Liver (tissue), 9 donors: ENCODE data around the gene LEF1. TPM values are rescaled to one million over a fixed set of nuclear protein-coding genes. Genes with fewer than 3 reads are reported as not detected.
"Not testable (repeated sequence)": the region's sequence is repeated elsewhere in the genome, so short reads cannot be mapped to it uniquely, and the experiment has no call there.

Experiments
- DNase-seq: peaks from one replicate; pipeline ENCODE4 v3.0.0-alpha.2; 2017; ENCODE audit warnings: low spot score
- H3K27ac ChIP-seq, 2 donors: one replicate each; pipeline ENCODE4 v1.7.0; 2013; ENCODE audit warnings: inconsistent platforms in 2 of 2, low read length in 2 of 2, control low read depth in 1 of 2, low read depth in 1 of 2, mild to moderate bottlenecking in 1 of 2
- H3K27me3 ChIP-seq, 4 donors: one replicate each; pipeline versions ENCODE4 v1.6.1 to v1.7.0; 2013; ENCODE audit warnings: low read length in 3 of 4, inconsistent platforms in 1 of 4, mild to moderate bottlenecking in 1 of 4, moderate library complexity in 1 of 4; ENCODE audit not compliant: control insufficient read depth in 4 of 4, insufficient read depth in 4 of 4
- H3K36me3 ChIP-seq, 4 donors: one replicate each; pipeline versions ENCODE4 v1.6.1 to v1.7.0; 2013; ENCODE audit warnings: low read length in 3 of 4, mild to moderate bottlenecking in 3 of 4, low read depth in 1 of 4, moderate library complexity in 1 of 4; ENCODE audit not compliant: control insufficient read depth in 4 of 4, insufficient read depth in 3 of 4
- H3K4me1 ChIP-seq, 4 donors: one replicate each; pipeline versions ENCODE4 v1.6.1 to v1.7.0; 2013; ENCODE audit warnings: low read length in 3 of 4, mild to moderate bottlenecking in 3 of 4, moderate library complexity in 1 of 4; ENCODE audit not compliant: control insufficient read depth in 4 of 4, insufficient read depth in 4 of 4
- H3K4me3 ChIP-seq, 3 donors: one replicate each; pipeline versions ENCODE4 v1.6.1 to v1.7.0; 2013; ENCODE audit warnings: low read length in 3 of 3, control low read depth in 1 of 3, low read depth in 1 of 3, mild to moderate bottlenecking in 1 of 3
- H3K9ac ChIP-seq, 2 donors: one replicate each; pipeline ENCODE4 v1.7.0; 2013; ENCODE audit warnings: low read length in 2 of 2, mild to moderate bottlenecking in 2 of 2, moderate library complexity in 2 of 2, control low read depth in 1 of 2, low read depth in 1 of 2
- H3K9me3 ChIP-seq, 4 donors: one replicate each; pipeline versions ENCODE4 v1.6.1 to v1.7.0; 2013; ENCODE audit warnings: low read length in 3 of 4; ENCODE audit not compliant: control insufficient read depth in 4 of 4
- EGR1 ChIP-seq, 2 donors: IDR thresholded peaks; 2 replicates each; pipeline ENCODE4 v1.6.1; 2016 to 2018; ENCODE audit warnings: antibody characterized with exemption in 2 of 2, low read depth in 2 of 2
- FOXA2 ChIP-seq: IDR thresholded peaks from 2 replicates; pipeline ENCODE4 v1.6.1; 2016; ENCODE audit warnings: antibody characterized with exemption
- GABPA ChIP-seq, 2 donors: IDR thresholded peaks in 1 of 2; conservative IDR thresholded peaks in 1 of 2; 2 replicates each; pipeline ENCODE4 v1.6.1; 2016; ENCODE audit warnings: antibody characterized with exemption in 2 of 2, mild to moderate bottlenecking in 1 of 2, moderate library complexity in 1 of 2
- HNF4A ChIP-seq, 2 donors: conservative IDR thresholded peaks; 2 replicates each; pipeline ENCODE4 v1.6.1; 2016; ENCODE audit warnings: antibody characterized with exemption in 2 of 2, mild to moderate bottlenecking in 2 of 2
- JUND ChIP-seq, 2 donors: IDR thresholded peaks; 2 replicates each; pipeline ENCODE4 v1.6.1; 2016; ENCODE audit warnings: antibody characterized with exemption in 2 of 2
- NR2F2 ChIP-seq: IDR thresholded peaks from 2 replicates; pipeline ENCODE4 v1.6.1; 2016; ENCODE audit warnings: antibody characterized with exemption
- SP1 ChIP-seq: IDR thresholded peaks from 2 replicates; pipeline ENCODE4 v1.6.1; 2018; ENCODE audit warnings: antibody characterized with exemption, mild to moderate bottlenecking
- WGBS: extraction: QIAGEN DNeasy Blood & Tissue Kit; methylation state at CpG from one replicate; pipeline ENCODE4 v1.1.7; 2013; 5-methylcytosine and 5-hydroxymethylcytosine counted together
- polyA plus RNA-seq, 2 donors: library from polyadenylated mRNA; stranded (reverse) in 1 of 2; unstranded in 1 of 2; fragments of 200-250 nt in 1 of 2; fragments of >200 nt in 1 of 2; fragmentation: Nextera tagmentation in 1 of 2; extraction: Ambion mirVana in 1 of 2; gene quantifications; one replicate each; pipeline versions ENCODE4 v1.2.1 to v1.2.3, GENCODE V29; 2013 to 2015
- total RNA-seq, 2 donors: library from RNA; depleted of rRNA; stranded (reverse); fragments of >200 nt; gene quantifications; one replicate each; pipeline ENCODE4 v1.2.3, GENCODE V29; 2014
- TF ChIP-seq, protein P1 (sequence below): IDR thresholded peaks from 2 replicates; pipeline ENCODE4 v1.6.1; 2016; ENCODE audit warnings: antibody characterized with exemption
- TF ChIP-seq, protein P2 (sequence below): IDR thresholded peaks from 2 replicates; pipeline ENCODE4 v1.6.1; 2016; ENCODE audit warnings: antibody characterized with exemption
- TF ChIP-seq, protein P3 (sequence below): IDR thresholded peaks from 2 replicates; pipeline ENCODE4 v1.6.1; 2016; ENCODE audit warnings: antibody characterized with exemption, mild to moderate bottlenecking
- donor health status: healthy.
- donor health status: healthy.
- donor health status: healthy.
- donor health status: healthy.
- donor health status: healthy.

Gene LEF1
- total and polyA plus RNA-seq, 4 donors, result 0.22 to 6.4 (median 0.46) TPM

DNA sequence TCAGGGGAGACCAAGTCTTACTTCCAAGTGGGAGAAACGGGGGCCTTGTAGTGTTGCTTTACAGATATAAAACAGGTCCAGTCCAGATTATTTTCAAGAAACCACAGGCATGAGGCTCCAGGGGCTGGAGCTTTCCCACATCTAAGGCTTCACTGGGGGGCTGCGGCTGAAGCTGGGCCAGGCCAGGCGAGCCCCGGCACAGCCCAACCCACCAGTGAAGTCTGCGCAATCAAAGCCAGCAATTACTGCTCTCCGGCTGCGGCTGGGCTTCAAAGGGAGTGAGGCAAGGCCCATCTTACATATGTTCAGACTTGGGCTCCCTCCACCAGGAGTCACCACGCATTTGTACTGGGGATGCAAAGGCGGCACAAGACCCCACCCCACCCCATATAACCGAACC lies 117.4 kb downstream of the LEF1 start (continued):
- no peak for TF ChIP-seq SP1

DNA sequence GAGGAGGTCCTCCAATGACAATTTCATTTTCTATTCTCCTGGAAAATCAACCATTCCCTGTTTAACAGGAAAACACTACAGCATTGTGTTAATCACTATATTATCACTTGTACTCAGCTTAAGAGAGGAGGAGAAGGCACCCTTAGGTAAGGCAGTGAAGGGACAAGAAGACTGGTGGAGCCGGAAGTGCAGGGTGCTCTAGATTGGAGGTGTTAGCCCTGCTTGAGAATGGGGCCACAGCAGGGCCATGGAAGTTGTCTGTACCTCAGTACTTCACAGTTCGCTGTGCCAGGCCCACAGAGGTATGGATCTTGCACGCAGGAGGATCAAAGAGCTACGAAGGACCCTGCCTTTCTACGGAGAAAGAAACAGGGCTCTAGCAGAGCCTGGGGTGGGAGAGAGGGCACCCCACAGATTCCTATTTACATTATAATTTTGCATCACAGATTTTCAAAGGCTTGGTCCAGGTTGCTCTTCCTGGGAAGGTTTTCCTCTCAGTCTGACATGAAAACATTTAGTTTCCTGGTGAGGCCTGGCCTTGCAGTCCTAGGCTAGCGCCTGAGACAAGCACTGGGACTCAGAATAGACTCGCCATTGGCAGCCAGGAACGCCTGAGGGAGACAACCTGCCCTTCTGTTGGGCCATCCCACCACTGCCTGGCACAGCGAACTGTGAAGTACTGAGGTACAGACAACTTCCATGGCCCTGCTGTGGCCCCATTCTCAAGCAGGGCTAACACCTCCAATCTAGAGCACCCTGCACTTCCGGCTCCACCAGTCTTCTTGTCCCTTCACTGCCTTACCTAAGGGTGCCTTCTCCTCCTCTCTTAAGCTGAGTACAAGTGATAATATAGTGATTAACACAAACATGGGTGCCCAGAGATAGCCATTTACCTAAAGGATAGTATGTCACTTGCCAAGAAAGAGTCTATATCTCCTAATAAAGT lies 118.3 kb downstream of the LEF1 start:
- DNase-seq, H3K4me1 ChIP-seq, H3K36me3 ChIP-seq, H3K4me3 ChIP-seq, H3K27ac ChIP-seq, H3K9me3 ChIP-seq, H3K27me3 ChIP-seq, H3K9ac ChIP-seq: not testable (repeated sequence)
- 92% methylated on average over 8 of the region's 10 CpGs for WGBS

DNA sequence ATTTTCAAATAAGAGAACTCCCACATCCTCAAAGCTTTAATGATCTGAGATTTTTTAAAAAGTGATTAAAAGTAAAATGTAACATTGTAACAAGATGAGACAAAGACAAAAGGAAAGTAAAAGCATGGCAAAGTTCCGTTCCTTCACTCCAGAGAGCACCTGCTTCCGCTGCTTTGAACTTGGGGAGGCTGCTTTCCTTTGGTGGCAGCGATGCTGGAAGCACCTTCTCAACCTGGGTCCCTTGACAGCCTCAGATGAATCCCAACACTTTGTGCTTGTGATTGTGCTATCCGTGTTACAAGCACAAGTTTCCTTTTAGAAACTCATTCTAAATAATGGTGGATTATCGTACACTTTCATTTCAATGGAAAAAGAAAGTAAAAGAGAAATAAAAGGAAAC lies 119.3 kb downstream of the LEF1 start:
- Histone ChIP-seq H3K4me1 (no peaks in the 10 kb centered on the region), H3K27ac (no peak overlapping the region), H3K36me3 (peaks cover 0 to 1% (median 0%) of the 10 kb centered on the region in 4 donors), H3K4me3 (no peak overlapping the region), H3K27me3 (no peaks in the 10 kb centered on the region), H3K9me3 (no peaks in the 10 kb centered on the region), H3K9ac (no peak overlapping the region)
- DNase-seq, result no peak
- TF ChIP-seq, protein P1, sequence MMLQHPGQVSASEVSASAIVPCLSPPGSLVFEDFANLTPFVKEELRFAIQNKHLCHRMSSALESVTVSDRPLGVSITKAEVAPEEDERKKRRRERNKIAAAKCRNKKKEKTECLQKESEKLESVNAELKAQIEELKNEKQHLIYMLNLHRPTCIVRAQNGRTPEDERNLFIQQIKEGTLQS, result no peak
- 88% methylated on average over 5 of the region's 5 CpGs for WGBS

DNA sequence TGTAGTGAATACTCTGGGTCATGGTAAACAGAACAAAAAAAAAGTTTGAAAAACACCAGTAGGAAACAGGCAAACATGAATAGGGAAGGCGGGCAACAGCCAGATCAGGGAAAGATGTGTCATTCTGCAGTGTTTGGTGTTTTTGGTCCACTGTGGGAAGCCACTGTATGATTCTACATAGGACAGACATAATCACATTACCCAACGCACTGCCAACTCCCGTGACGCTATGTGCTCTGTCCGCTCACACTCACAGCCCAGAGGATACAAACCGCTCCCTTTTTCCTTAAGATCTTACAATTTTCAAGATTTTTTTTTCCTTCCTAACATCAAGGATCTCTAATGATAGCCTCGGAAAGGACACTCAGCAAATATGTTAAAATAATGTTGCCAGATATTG lies 119.7 kb downstream of the LEF1 start:
- Histone ChIP-seq H3K4me3 (no peak overlapping the region), H3K27ac (no peak overlapping the region), H3K4me1 (no peaks in the 10 kb centered on the region), H3K27me3 (no peaks in the 10 kb centered on the region), H3K36me3 (peaks cover 0 to 1% (median 0%) of the 10 kb centered on the region in 4 donors), H3K9ac (no peak overlapping the region), H3K9me3 (no peaks in the 10 kb centered on the region)
- WGBS, result 95% methylated on average over 7 of the region's 7 CpGs
- no peak for TF ChIP-seq FOXA2
- no peak for TF ChIP-seq NR2F2
- TF ChIP-seq HNF4A (conservative IDR thresholded peaks at IDR 0.05), result no peak
- TF ChIP-seq SP1, result no peak
- no peak for TF ChIP-seq GABPA (IDR thresholded peaks at IDR 0.05 in 1 of 2, conservative IDR thresholded peaks at IDR 0.05 in 1 of 2)
- TF ChIP-seq, protein P2, sequence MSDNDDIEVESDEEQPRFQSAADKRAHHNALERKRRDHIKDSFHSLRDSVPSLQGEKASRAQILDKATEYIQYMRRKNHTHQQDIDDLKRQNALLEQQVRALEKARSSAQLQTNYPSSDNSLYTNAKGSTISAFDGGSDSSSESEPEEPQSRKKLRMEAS, result no peak
- TF ChIP-seq, protein P1, result no peak
- TF ChIP-seq, protein P3, sequence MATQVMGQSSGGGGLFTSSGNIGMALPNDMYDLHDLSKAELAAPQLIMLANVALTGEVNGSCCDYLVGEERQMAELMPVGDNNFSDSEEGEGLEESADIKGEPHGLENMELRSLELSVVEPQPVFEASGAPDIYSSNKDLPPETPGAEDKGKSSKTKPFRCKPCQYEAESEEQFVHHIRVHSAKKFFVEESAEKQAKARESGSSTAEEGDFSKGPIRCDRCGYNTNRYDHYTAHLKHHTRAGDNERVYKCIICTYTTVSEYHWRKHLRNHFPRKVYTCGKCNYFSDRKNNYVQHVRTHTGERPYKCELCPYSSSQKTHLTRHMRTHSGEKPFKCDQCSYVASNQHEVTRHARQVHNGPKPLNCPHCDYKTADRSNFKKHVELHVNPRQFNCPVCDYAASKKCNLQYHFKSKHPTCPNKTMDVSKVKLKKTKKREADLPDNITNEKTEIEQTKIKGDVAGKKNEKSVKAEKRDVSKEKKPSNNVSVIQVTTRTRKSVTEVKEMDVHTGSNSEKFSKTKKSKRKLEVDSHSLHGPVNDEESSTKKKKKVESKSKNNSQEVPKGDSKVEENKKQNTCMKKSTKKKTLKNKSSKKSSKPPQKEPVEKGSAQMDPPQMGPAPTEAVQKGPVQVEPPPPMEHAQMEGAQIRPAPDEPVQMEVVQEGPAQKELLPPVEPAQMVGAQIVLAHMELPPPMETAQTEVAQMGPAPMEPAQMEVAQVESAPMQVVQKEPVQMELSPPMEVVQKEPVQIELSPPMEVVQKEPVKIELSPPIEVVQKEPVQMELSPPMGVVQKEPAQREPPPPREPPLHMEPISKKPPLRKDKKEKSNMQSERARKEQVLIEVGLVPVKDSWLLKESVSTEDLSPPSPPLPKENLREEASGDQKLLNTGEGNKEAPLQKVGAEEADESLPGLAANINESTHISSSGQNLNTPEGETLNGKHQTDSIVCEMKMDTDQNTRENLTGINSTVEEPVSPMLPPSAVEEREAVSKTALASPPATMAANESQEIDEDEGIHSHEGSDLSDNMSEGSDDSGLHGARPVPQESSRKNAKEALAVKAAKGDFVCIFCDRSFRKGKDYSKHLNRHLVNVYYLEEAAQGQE, result no peak
- no peak for TF ChIP-seq JUND (IDR thresholded peaks at IDR 0.05)
- TF ChIP-seq EGR1 (IDR thresholded peaks at IDR 0.05; ENCODE audit: low read depth in 2 of 2), result no peak
- no peak for DNase-seq
